Caco-2 (cell line): ENCODE data around the gene MLLT10. TPM values are rescaled to one million over a fixed set of nuclear protein-coding genes. Genes with fewer than 3 reads are reported as not detected.

ENCODE experiments used
- BruUV-seq: library from RNA; stranded (reverse); fragments of 400-500 nt; replicated peaks from 2 replicates; lab custom pipeline; 2021; lab: Mats Ljungman, UMichigan
- CTCF ChIA-PET: fragments of 300-600 bp; sonication (Branson Sonifier 250); formaldehyde crosslinking; loops from one replicate; lab custom pipeline; 2022; ENCODE audit warnings: antibody characterized with exemption; lab: Charles Lee
- POLR2A ChIA-PET: fragments of 300-600 bp; sonication (Branson Sonifier 250); formaldehyde crosslinking; loops from one replicate; lab custom pipeline; 2022; ENCODE audit warnings: antibody characterized with exemption; lab: Charles Lee
- DNase-seq, 2 experiments: peaks; one replicate each; pipeline versions ENCODE4 v3.0.0 to v3.0.0-alpha.2; 2020 to 2022
- H3K27me3 ChIP-seq: replicated peaks from 2 replicates; pipeline ENCODE4 v1.6.0; 2011; ENCODE audit warnings: low read length; ENCODE audit not compliant: control insufficient read depth, insufficient read depth
- H3K36me3 ChIP-seq: 2 replicates; pipeline ENCODE4 v1.5.1; 2011; ENCODE audit warnings: low read length; ENCODE audit not compliant: control insufficient read depth, insufficient read depth
- H3K4me1 ChIP-seq: fragments of 250-450 bp; sonication (Bioruptor Pico); 2 replicates; pipeline ENCODE4 v1.5.1; 2020; ENCODE audit warnings: mild to moderate bottlenecking
- H3K4me3 ChIP-seq: 2 replicates; pipeline ENCODE4 v1.5.1; 2011; ENCODE audit warnings: low read depth, mild to moderate bottlenecking, control low read depth, low read length
- H3K9me3 ChIP-seq: fragments of 250-450 bp; sonication (Bioruptor Pico); 2 replicates; pipeline ENCODE4 v1.5.1; 2020; ENCODE audit warnings: mild to moderate bottlenecking, moderate library complexity
- H3K27ac Mint-ChIP-seq: one replicate; pipeline ENCODE4 v1.8.0; 2022; ENCODE audit warnings: mixed read lengths; ENCODE audit not compliant: unreplicated experiment
- H3K27me3 Mint-ChIP-seq: one replicate; pipeline ENCODE4 v1.8.0; 2022; ENCODE audit warnings: mixed read lengths; ENCODE audit not compliant: insufficient read depth, unreplicated experiment
- H3K36me3 Mint-ChIP-seq: one replicate; pipeline ENCODE4 v1.8.0; 2022; ENCODE audit warnings: mild to moderate bottlenecking, mixed read lengths; ENCODE audit not compliant: insufficient read depth, unreplicated experiment
- H3K4me1 Mint-ChIP-seq: one replicate; pipeline ENCODE4 v1.8.0; 2022; ENCODE audit warnings: low read depth, mixed read lengths; ENCODE audit not compliant: unreplicated experiment
- H3K4me3 Mint-ChIP-seq: one replicate; pipeline ENCODE4 v1.8.0; 2022; ENCODE audit warnings: mild to moderate bottlenecking, moderate library complexity, mixed read lengths; ENCODE audit not compliant: unreplicated experiment
- H3K9me3 Mint-ChIP-seq: one replicate; pipeline ENCODE4 v1.8.0; 2022; ENCODE audit warnings: mixed read lengths; ENCODE audit not compliant: unreplicated experiment
- CTCF ChIP-seq, 2 experiments: fragments of 200-600 bp in 1 of 2; IDR thresholded peaks; 1 replicate in 1 of 2; 2 replicates in 1 of 2; pipeline versions ENCODE4 v1.5.1 to v1.8.0; 2011 to 2022; ENCODE audit warnings: antibody characterized with exemption in 1 of 2, control low read depth in 1 of 2, inconsistent platforms in 1 of 2, low read depth in 1 of 2, low read length in 1 of 2, mild to moderate bottlenecking in 1 of 2, moderate library complexity in 1 of 2; ENCODE audit not compliant: insufficient read depth in 1 of 2, severe bottlenecking in 1 of 2, unreplicated experiment in 1 of 2
- intact Hi-C: fragments of 100-400 bp; cut with micrococcal nuclease; formaldehyde crosslinking; loops from one replicate; pipeline ENCODE4 v1.10.0; 2022; ENCODE audit not compliant: unreplicated experiment
- total RNA-seq: library from RNA; stranded (reverse); gene quantifications from 2 replicates; pipeline ENCODE4 v1.2.3, GENCODE V29; 2022

Gene MLLT10
- total RNA-seq, 1 experiment from 2014 or later = 84.3 TPM

GRCh38 chr10:21692916-21693315 lies 158.9 kb downstream of the MLLT10 start:
- no peaks in the 10 kb centered on the region for H3K4me1 Mint-ChIP-seq
- peaks cover 8% of the 10 kb centered on the region for H3K9me3 Mint-ChIP-seq
- TF ChIP-seq CTCF (IDR thresholded peaks at IDR 0.05; ENCODE audit: insufficient read depth in 1 of 2, low read depth in 1 of 2, low read length in 1 of 2, severe bottlenecking in 1 of 2, unreplicated experiment in 1 of 2) = no peak
- ChIA-PET CTCF (interaction anchor here (0.7 kb wide), 1 partner anchor 32 kb away, joined by 3 read pairs; no protein-coding TSS in a partner anchor), POLR2A (no interaction called here)
- intact Hi-C loops = no loop called here
- DNase-seq = no peak
- H3K4me3 ChIP-seq = no peak overlapping the region
- no peak overlapping the region for H3K27ac Mint-ChIP-seq
- H3K4me1 ChIP-seq = no peaks in the 10 kb centered on the region
- peaks cover 26% of the 10 kb centered on the region for H3K36me3 Mint-ChIP-seq
- no peaks in the 10 kb centered on the region for H3K27me3 ChIP-seq
- no peaks in the 10 kb centered on the region for H3K27me3 Mint-ChIP-seq
- no peak overlapping the region for H3K4me3 Mint-ChIP-seq
- no TSS peak for BruUV-seq
- H3K9me3 ChIP-seq = no peaks in the 10 kb centered on the region
- no peaks in the 10 kb centered on the region; the same call in 1 of the 2 replicates for H3K36me3 ChIP-seq

- Histone ChIP-seq H3K27me3 (no peaks in the 10 kb centered on the region), H3K4me1 (no peaks in the 10 kb centered on the region), H3K4me3 (no peak overlapping the region), H3K9me3 (no peaks in the 10 kb centered on the region), H3K36me3 (no peaks in the 10 kb centered on the region; the same call in 1 of the 2 replicates)
- intact Hi-C loops = no loop called here
- Mint-ChIP-seq H3K4me1 (no peaks in the 10 kb centered on the region), H3K9me3 (peaks cover 13% of the 10 kb centered on the region), H3K4me3 (no peak overlapping the region), H3K36me3 (peaks cover 31% of the 10 kb centered on the region), H3K27me3 (no peaks in the 10 kb centered on the region), H3K27ac (no peak overlapping the region)
- no TSS peak for BruUV-seq
- ChIA-PET CTCF (no interaction called here), POLR2A (no interaction called here)
- TF ChIP-seq CTCF (IDR thresholded peaks at IDR 0.05; ENCODE audit: insufficient read depth in 1 of 2, low read depth in 1 of 2, low read length in 1 of 2, severe bottlenecking in 1 of 2, unreplicated experiment in 1 of 2) = no peak
- DNase-seq = no peak
These were observed 159.4 kb downstream of the MLLT10 start for GRCh38 chr10:21693418-21693817.

- POLR2A ChIA-PET = no interaction called here
- no peaks in the 10 kb centered on the region for H3K27me3 ChIP-seq
- CTCF ChIA-PET = no interaction called here
- H3K4me3 ChIP-seq = no peak overlapping the region
- H3K4me3 Mint-ChIP-seq = no peak overlapping the region
- no TSS peak for BruUV-seq
- intact Hi-C loops = no loop called here
- no peaks in the 10 kb centered on the region; the same call in 1 of the 2 replicates for H3K36me3 ChIP-seq
- H3K4me1 ChIP-seq = no peaks in the 10 kb centered on the region
- no peak for DNase-seq
- peaks cover 20% of the 10 kb centered on the region for H3K9me3 Mint-ChIP-seq
- peaks cover 41% of the 10 kb centered on the region for H3K36me3 Mint-ChIP-seq
- H3K27me3 Mint-ChIP-seq = no peaks in the 10 kb centered on the region
- no peak for TF ChIP-seq CTCF (IDR thresholded peaks at IDR 0.05; ENCODE audit: insufficient read depth in 1 of 2, low read depth in 1 of 2, low read length in 1 of 2, severe bottlenecking in 1 of 2, unreplicated experiment in 1 of 2)
- H3K4me1 Mint-ChIP-seq = no peaks in the 10 kb centered on the region
- peaks cover 12% of the 10 kb centered on the region for H3K9me3 ChIP-seq
- no peak overlapping the region for H3K27ac Mint-ChIP-seq
These were observed 160.6 kb downstream of the MLLT10 start for GRCh38 chr10:21694631-21695030.
